HUES48 (cell line): ENCODE data around the gene ARHGAP18.

Source experiments
- H3K27ac ChIP-seq: one replicate; pipeline ENCODE4 v1.7.0; 2013; ENCODE audit warnings: low read depth, low read length, inconsistent platforms
- H3K27me3 ChIP-seq: 2 replicates; pipeline ENCODE4 v1.6.1; 2013; ENCODE audit warnings: mild to moderate bottlenecking, low read length; ENCODE audit not compliant: control insufficient read depth, insufficient read depth
- H3K36me3 ChIP-seq: 2 replicates; pipeline ENCODE4 v1.6.1; 2013; ENCODE audit warnings: low read length; ENCODE audit not compliant: control insufficient read depth, insufficient read depth
- H3K4me1 ChIP-seq: 2 replicates; pipeline ENCODE4 v1.6.1; 2013; ENCODE audit warnings: mild to moderate bottlenecking, low read length; ENCODE audit not compliant: control insufficient read depth, insufficient read depth
- H3K4me3 ChIP-seq: 2 replicates; pipeline ENCODE4 v1.5.1; 2013; ENCODE audit warnings: mild to moderate bottlenecking, low read depth, low read length
- H3K9ac ChIP-seq: 2 replicates; pipeline ENCODE4 v1.6.1; 2013; ENCODE audit warnings: mild to moderate bottlenecking, low read depth, low read length, moderate library complexity
- H3K9me3 ChIP-seq: 2 replicates; pipeline ENCODE4 v1.6.1; 2013; ENCODE audit warnings: low read length; ENCODE audit not compliant: control insufficient read depth, insufficient read depth

Gene ARHGAP18

GRCh38 chr6:129704708-129705107, 5.3 kb downstream of the ARHGAP18 start:
- Histone ChIP-seq H3K36me3 (no peaks in the 10 kb centered on the region), H3K4me3 (no peak overlapping the region), H3K4me1 (no peaks in the 10 kb centered on the region; the same call in 1 of the 2 replicates), H3K27me3 (no peaks in the 10 kb centered on the region), H3K9me3 (no peaks in the 10 kb centered on the region), H3K9ac (no peak overlapping the region), H3K27ac (no peak overlapping the region)

- Histone ChIP-seq H3K36me3 (no peaks in the 10 kb centered on the region), H3K4me1 (peaks cover 6% of the 10 kb centered on the region), H3K4me3 (no peak overlapping the region), H3K27me3 (no peaks in the 10 kb centered on the region), H3K9me3 (no peaks in the 10 kb centered on the region), H3K27ac (no peak overlapping the region), H3K9ac (no peak overlapping the region)
Measured at GRCh38 chr6:129701721-129702455, 8.1 kb downstream of the ARHGAP18 start.

- H3K4me1 ChIP-seq = peaks cover 11% of the 10 kb centered on the region
- no peak overlapping the region for H3K4me3 ChIP-seq
- H3K9me3 ChIP-seq = no peaks in the 10 kb centered on the region
- H3K9ac ChIP-seq = no peak overlapping the region
- H3K27me3 ChIP-seq = no peaks in the 10 kb centered on the region
- no peak overlapping the region for H3K27ac ChIP-seq
- H3K36me3 ChIP-seq = no peaks in the 10 kb centered on the region
Measured at GRCh38 chr6:129700666-129701065, 9.3 kb downstream of the ARHGAP18 start.

- Histone ChIP-seq H3K27me3 (no peaks in the 10 kb centered on the region), H3K9ac (no peak overlapping the region), H3K4me3 (no peak overlapping the region), H3K9me3 (no peaks in the 10 kb centered on the region), H3K4me1 (peaks cover 15% of the 10 kb centered on the region), H3K27ac (no peak overlapping the region), H3K36me3 (no peaks in the 10 kb centered on the region)
Measured at GRCh38 chr6:129699659-129700058, 10.3 kb downstream of the ARHGAP18 start.

GRCh38 chr6:129698430-129698829, 11.5 kb downstream of the ARHGAP18 start:
- H3K27ac ChIP-seq = no peak overlapping the region
- H3K4me3 ChIP-seq = no peak overlapping the region
- no peak overlapping the region for H3K9ac ChIP-seq
- no peaks in the 10 kb centered on the region for H3K27me3 ChIP-seq
- no peaks in the 10 kb centered on the region for H3K9me3 ChIP-seq
- H3K36me3 ChIP-seq = no peaks in the 10 kb centered on the region
- H3K4me1 ChIP-seq = peaks cover 15% of the 10 kb centered on the region

GRCh38 chr6:129697788-129698187, 12.2 kb downstream of the ARHGAP18 start:
- Histone ChIP-seq H3K36me3 (no peaks in the 10 kb centered on the region), H3K27me3 (no peaks in the 10 kb centered on the region), H3K27ac (no peak overlapping the region), H3K4me3 (no peak overlapping the region), H3K9ac (no peak overlapping the region), H3K4me1 (peaks cover 15% of the 10 kb centered on the region), H3K9me3 (no peaks in the 10 kb centered on the region)

GRCh38 chr6:129696843-129697242, 13.1 kb downstream of the ARHGAP18 start:
- no peaks in the 10 kb centered on the region for H3K36me3 ChIP-seq
- H3K4me3 ChIP-seq = no peak overlapping the region
- no peak overlapping the region for H3K27ac ChIP-seq
- no peaks in the 10 kb centered on the region for H3K9me3 ChIP-seq
- peaks cover 15% of the 10 kb centered on the region for H3K4me1 ChIP-seq
- no peak overlapping the region for H3K9ac ChIP-seq
- H3K27me3 ChIP-seq = no peaks in the 10 kb centered on the region

GRCh38 chr6:129696028-129696418, 14.0 kb downstream of the ARHGAP18 start:
- H3K36me3 ChIP-seq = no peaks in the 10 kb centered on the region
- no peak overlapping the region for H3K4me3 ChIP-seq
- peaks cover 15% of the 10 kb centered on the region for H3K4me1 ChIP-seq
- H3K27ac ChIP-seq = no peak overlapping the region
- H3K27me3 ChIP-seq = no peaks in the 10 kb centered on the region
- no peaks in the 10 kb centered on the region for H3K9me3 ChIP-seq
- H3K9ac ChIP-seq = no peak overlapping the region

- Histone ChIP-seq H3K4me1 (peaks cover 15% of the 10 kb centered on the region), H3K27me3 (no peaks in the 10 kb centered on the region), H3K9ac (no peak overlapping the region), H3K4me3 (no peak overlapping the region), H3K9me3 (no peaks in the 10 kb centered on the region), H3K27ac (peak overlapping the region; percentile 12), H3K36me3 (no peaks in the 10 kb centered on the region)
Measured at GRCh38 chr6:129695373-129696027, 14.5 kb downstream of the ARHGAP18 start.

GRCh38 chr6:129694036-129694435, 15.9 kb downstream of the ARHGAP18 start:
- Histone ChIP-seq H3K9ac (no peak overlapping the region), H3K36me3 (no peaks in the 10 kb centered on the region), H3K4me1 (peaks cover 27% of the 10 kb centered on the region), H3K4me3 (no peak overlapping the region), H3K27me3 (no peaks in the 10 kb centered on the region), H3K27ac (no peak overlapping the region), H3K9me3 (no peaks in the 10 kb centered on the region)

- Histone ChIP-seq H3K4me3 (no peak overlapping the region), H3K9me3 (no peaks in the 10 kb centered on the region), H3K4me1 (peaks cover 26% of the 10 kb centered on the region), H3K36me3 (no peaks in the 10 kb centered on the region), H3K27ac (no peak overlapping the region), H3K27me3 (no peaks in the 10 kb centered on the region), H3K9ac (no peak overlapping the region)
Measured at GRCh38 chr6:129692467-129692866, 17.5 kb downstream of the ARHGAP18 start.
